K562 (cell line): ENCODE data around the gene IGFALS. TPM values are rescaled to one million over a fixed set of nuclear protein-coding genes. Genes with fewer than 3 reads are reported as not detected.

Experiments used
- FOXJ3 ChIP-seq: sonication (generic); formaldehyde crosslinking; IDR thresholded peaks from 2 replicates; pipeline ENCODE4 v1.4.0; 2020; ENCODE audit warnings: mild to moderate bottlenecking, missing genetic modification reagents
- GATAD2B ChIP-seq: fragments of 450-650 bp; IDR thresholded peaks from 2 replicates; pipeline ENCODE4 v1.6.1; 2017; ENCODE audit warnings: mild to moderate bottlenecking, borderline replicate concordance
- KLF1 ChIP-seq: fragments of 450-650 bp; IDR thresholded peaks from 2 replicates; pipeline ENCODE4 v1.6.1; 2016; ENCODE audit warnings: missing genetic modification characterization, missing compliant biosample characterization
- NEUROD1 ChIP-seq: fragments of 150-350 bp; IDR thresholded peaks from 2 replicates; pipeline ENCODE4 v1.6.1; 2014; ENCODE audit warnings: borderline replicate concordance, low read length, low read depth; ENCODE audit not compliant: partially characterized antibody
- SIN3A ChIP-seq, 2 experiments: fragments of 150-350 bp in 1 of 2; IDR thresholded peaks; 2 replicates each; pipeline ENCODE4 v1.6.1; 2011 to 2016; ENCODE audit warnings: borderline replicate concordance in 2 of 2, low read depth in 2 of 2, low read length in 2 of 2, mild to moderate bottlenecking in 2 of 2, moderate library complexity in 2 of 2; ENCODE audit not compliant: control insufficient read depth in 1 of 2
- SIN3B ChIP-seq: fragments of 450-650 bp; IDR thresholded peaks from 2 replicates; pipeline ENCODE4 v1.6.1; 2017; ENCODE audit warnings: low read depth, mild to moderate bottlenecking, moderate library complexity
- SIX5 ChIP-seq, 2 experiments: IDR thresholded peaks; 2 replicates each; pipeline ENCODE4 v1.6.1; 2011; ENCODE audit warnings: low read length in 2 of 2, borderline replicate concordance in 1 of 2, low read depth in 1 of 2, mild to moderate bottlenecking in 1 of 2, moderate library complexity in 1 of 2; ENCODE audit not compliant: insufficient read depth in 1 of 2
- SP1 ChIP-seq: sonication (generic); formaldehyde crosslinking; IDR thresholded peaks from 2 replicates; pipeline ENCODE4 v1.8.1; 2022; ENCODE audit warnings: mild to moderate bottlenecking, missing genetic modification reagents
- SREBF2 ChIP-seq: sonication (generic); formaldehyde crosslinking; IDR thresholded peaks from 2 replicates; pipeline ENCODE4 v1.4.0; 2020; ENCODE audit warnings: mild to moderate bottlenecking, missing genetic modification reagents
- STAT5B ChIP-seq: fragments of 250-450 bp; sonication (Bioruptor Pico); IDR thresholded peaks from 2 replicates; pipeline ENCODE4 v1.8.0; 2021; ENCODE audit warnings: mild to moderate bottlenecking, inconsistent platforms
- YY1 ChIP-seq, 3 experiments: IDR thresholded peaks; 2 replicates each; pipeline ENCODE4 v1.6.1; 2011; ENCODE audit warnings: low read length in 2 of 3, mild to moderate bottlenecking in 2 of 3, moderate library complexity in 2 of 3, borderline replicate concordance in 1 of 3, control low read depth in 1 of 3, low read depth in 1 of 3; ENCODE audit not compliant: insufficient read depth in 3 of 3, insufficient replicate concordance in 2 of 3, control insufficient read depth in 1 of 3, insufficient read length in 1 of 3; ENCODE audit errors: extremely low read depth in 1 of 3
- ZNF133 ChIP-seq: fragments of 250-450 bp; sonication (Bioruptor Pico); IDR thresholded peaks from 2 replicates; pipeline ENCODE4 v1.4.0; 2020; ENCODE audit warnings: mild to moderate bottlenecking
- ZNF224 ChIP-seq: sonication (generic); formaldehyde crosslinking; IDR thresholded peaks from 2 replicates; pipeline ENCODE4 v1.8.0; 2022; ENCODE audit warnings: mild to moderate bottlenecking, missing genetic modification reagents
- ZNF347 ChIP-seq: fragments of 450-650 bp; formaldehyde crosslinking; IDR thresholded peaks from 2 replicates; pipeline ENCODE4 v1.4.0; 2020; ENCODE audit warnings: low read depth, mild to moderate bottlenecking, moderate library complexity
- ZNF551 ChIP-seq: fragments of 250-450 bp; sonication (Bioruptor Pico); IDR thresholded peaks from 2 replicates; pipeline ENCODE4 v1.5.0; 2021; ENCODE audit warnings: mild to moderate bottlenecking, moderate library complexity
- ZZZ3 ChIP-seq: fragments of 450-650 bp; IDR thresholded peaks from 2 replicates; pipeline ENCODE4 v1.6.1; 2016; ENCODE audit warnings: antibody characterized with exemption, mild to moderate bottlenecking, moderate library complexity
- polyA plus RNA-seq, 8 experiments: library from polyadenylated mRNA; depleted of rRNA in 4 of 8; stranded (reverse) in 5 of 8; unstranded in 3 of 8; fragments of >200 nt; fragmentation: Nextera tagmentation in 2 of 8; fragmentation: Illumina TruSeq in 1 of 8; extraction: Ambion mirVana in 2 of 8; extraction: Trizol in 1 of 8; gene quantifications; 2 replicates each; pipeline versions ENCODE4 v1.2.1 to v1.2.3, GENCODE V29; 2011 to 2014; ENCODE audit warnings: inconsistent platforms in 1 of 8, missing spikeins in 1 of 8
- total RNA-seq, 7 experiments: library from RNA; depleted of rRNA in 6 of 7; stranded (reverse); fragments of >200 nt in 6 of 7; fragmentation: Illumina TruSeq in 2 of 7; extraction: Trizol in 2 of 7; gene quantifications; 2 replicates each; pipeline versions ENCODE4 v1.2.1 to v1.2.3, GENCODE V29; 2011 to 2021; ENCODE audit warnings: low replicate concordance in 1 of 7
- TF ChIP-seq, protein P1 (sequence below): fragments of 250-450 bp; sonication (Bioruptor Pico); IDR thresholded peaks from 2 replicates; pipeline ENCODE4 v1.8.0; 2021; ENCODE audit warnings: moderate library complexity, mild to moderate bottlenecking, inconsistent platforms
- TF ChIP-seq, protein P2 (sequence below): sonication (generic); formaldehyde crosslinking; IDR thresholded peaks from 2 replicates; pipeline ENCODE4 v1.8.0; 2022; ENCODE audit warnings: mild to moderate bottlenecking, missing genetic modification reagents
- TF ChIP-seq, protein P3 (sequence below): fragments of 450-650 bp; IDR thresholded peaks from 2 replicates; pipeline ENCODE4 v1.6.1; 2016; ENCODE audit warnings: low read depth, mild to moderate bottlenecking, moderate library complexity
- TF ChIP-seq, protein P4 (sequence below): fragments of 450-650 bp; IDR thresholded peaks from 2 replicates; pipeline ENCODE4 v1.6.1; 2016; ENCODE audit warnings: antibody characterized with exemption

IGFALS gene
- total and polyA plus RNA-seq, 9 of the 15 experiments (the other 6 are each of a cell fraction or from before 2014, with no cell fraction given), result not detected

DNA sequence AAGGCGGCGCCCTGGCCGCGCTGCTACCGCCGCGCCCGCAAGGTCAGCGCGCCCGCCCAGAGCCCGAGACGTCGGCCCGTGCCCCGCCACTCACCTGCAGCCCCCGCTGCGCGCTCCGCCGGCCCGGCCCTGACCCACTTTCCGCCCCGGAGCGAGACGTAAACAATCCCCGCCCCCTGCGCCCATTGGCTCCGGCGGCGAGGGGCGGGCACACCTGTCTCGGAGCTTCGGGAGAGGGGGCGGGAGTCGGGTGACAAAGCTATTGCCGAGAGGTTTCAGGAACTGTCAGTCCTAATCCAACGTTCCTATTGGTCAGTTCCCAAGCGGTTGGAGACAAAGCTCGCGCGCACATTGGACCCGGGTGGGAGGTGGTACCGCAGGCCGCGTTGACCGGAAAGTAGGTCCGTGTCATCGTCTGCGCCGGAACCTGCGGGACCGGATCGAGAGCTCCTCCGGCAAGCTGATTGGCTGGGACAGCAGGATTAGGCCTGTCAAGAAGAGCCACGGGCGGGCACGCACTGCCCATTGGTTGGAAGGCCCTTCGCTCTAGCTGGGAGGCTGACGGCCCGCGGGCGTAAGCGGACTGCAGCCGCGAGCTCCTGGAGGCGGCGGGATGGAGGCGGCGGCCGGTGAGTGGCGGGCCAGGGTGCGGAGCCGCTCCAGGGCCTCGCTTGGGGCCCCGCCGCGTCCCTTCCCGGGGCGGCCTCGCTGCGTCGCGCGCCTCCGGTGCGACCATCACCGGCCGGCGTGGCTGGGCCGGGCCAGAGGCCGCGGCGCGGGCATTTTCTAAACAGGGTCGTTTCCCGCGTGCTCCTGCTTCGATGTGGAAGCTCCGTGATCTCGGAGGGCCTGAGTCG lies 10.9 kb downstream of the IGFALS start, which contains the start of the genes NUBP2 and SPSB3 (continued):
- TF ChIP-seq, protein P1, sequence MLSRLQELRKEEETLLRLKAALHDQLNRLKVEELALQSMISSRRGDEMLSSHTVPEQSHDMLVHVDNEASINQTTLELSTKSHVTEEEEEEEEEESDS, result no peak
- peak; percentile 98 for TF ChIP-seq NEUROD1
- no peak for TF ChIP-seq ZNF551 (CRISPR knock-in tag)
- no peak for TF ChIP-seq ZNF133
- TF ChIP-seq SIN3A (IDR thresholded peaks at IDR 0.05; ENCODE audit: borderline replicate concordance in 2 of 2, control insufficient read depth in 1 of 2, low read depth in 2 of 2, low read length in 2 of 2), result peak; percentile 59 to 62; a peak in 2 of 4 replicates
- TF ChIP-seq GATAD2B, result peak; percentile 70; the same call in 1 of the 2 replicates
- peak; percentile 96 for TF ChIP-seq SP1 (CRISPR knock-in tag)
- peak in 2 of 3 experiments; percentile 6 to 80 for TF ChIP-seq YY1 (IDR thresholded peaks at IDR 0.05; ENCODE audit: borderline replicate concordance in 1 of 3, control insufficient read depth in 1 of 3, extremely low read depth in 1 of 3, insufficient read depth in 3 of 3, insufficient read length in 1 of 3, insufficient replicate concordance in 2 of 3, low read depth in 1 of 3, low read length in 2 of 3)
- TF ChIP-seq ZNF224, result no peak
- TF ChIP-seq KLF1, result peak; percentile 60; the same call in 1 of the 2 replicates
- no peak for TF ChIP-seq ZNF347
- TF ChIP-seq SIN3B, result peak; percentile 93
- TF ChIP-seq FOXJ3 (CRISPR knock-in tag), result no peak
- no peak for TF ChIP-seq STAT5B (CRISPR knock-in tag)
- TF ChIP-seq SREBF2, result no peak
- no peak; a peak in 1 of 4 replicates for TF ChIP-seq SIX5 (IDR thresholded peaks at IDR 0.05; ENCODE audit: borderline replicate concordance in 1 of 2, insufficient read depth in 1 of 2, low read depth in 1 of 2, low read length in 2 of 2)
- TF ChIP-seq, protein P2, sequence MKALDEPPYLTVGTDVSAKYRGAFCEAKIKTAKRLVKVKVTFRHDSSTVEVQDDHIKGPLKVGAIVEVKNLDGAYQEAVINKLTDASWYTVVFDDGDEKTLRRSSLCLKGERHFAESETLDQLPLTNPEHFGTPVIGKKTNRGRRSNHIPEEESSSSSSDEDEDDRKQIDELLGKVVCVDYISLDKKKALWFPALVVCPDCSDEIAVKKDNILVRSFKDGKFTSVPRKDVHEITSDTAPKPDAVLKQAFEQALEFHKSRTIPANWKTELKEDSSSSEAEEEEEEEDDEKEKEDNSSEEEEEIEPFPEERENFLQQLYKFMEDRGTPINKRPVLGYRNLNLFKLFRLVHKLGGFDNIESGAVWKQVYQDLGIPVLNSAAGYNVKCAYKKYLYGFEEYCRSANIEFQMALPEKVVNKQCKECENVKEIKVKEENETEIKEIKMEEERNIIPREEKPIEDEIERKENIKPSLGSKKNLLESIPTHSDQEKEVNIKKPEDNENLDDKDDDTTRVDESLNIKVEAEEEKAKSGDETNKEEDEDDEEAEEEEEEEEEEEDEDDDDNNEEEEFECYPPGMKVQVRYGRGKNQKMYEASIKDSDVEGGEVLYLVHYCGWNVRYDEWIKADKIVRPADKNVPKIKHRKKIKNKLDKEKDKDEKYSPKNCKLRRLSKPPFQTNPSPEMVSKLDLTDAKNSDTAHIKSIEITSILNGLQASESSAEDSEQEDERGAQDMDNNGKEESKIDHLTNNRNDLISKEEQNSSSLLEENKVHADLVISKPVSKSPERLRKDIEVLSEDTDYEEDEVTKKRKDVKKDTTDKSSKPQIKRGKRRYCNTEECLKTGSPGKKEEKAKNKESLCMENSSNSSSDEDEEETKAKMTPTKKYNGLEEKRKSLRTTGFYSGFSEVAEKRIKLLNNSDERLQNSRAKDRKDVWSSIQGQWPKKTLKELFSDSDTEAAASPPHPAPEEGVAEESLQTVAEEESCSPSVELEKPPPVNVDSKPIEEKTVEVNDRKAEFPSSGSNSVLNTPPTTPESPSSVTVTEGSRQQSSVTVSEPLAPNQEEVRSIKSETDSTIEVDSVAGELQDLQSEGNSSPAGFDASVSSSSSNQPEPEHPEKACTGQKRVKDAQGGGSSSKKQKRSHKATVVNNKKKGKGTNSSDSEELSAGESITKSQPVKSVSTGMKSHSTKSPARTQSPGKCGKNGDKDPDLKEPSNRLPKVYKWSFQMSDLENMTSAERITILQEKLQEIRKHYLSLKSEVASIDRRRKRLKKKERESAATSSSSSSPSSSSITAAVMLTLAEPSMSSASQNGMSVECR (CRISPR knock-in tag), result 0 out of 2 replicates have a peak, but pooled peaks have one; percentile 62
- TF ChIP-seq, protein P3, sequence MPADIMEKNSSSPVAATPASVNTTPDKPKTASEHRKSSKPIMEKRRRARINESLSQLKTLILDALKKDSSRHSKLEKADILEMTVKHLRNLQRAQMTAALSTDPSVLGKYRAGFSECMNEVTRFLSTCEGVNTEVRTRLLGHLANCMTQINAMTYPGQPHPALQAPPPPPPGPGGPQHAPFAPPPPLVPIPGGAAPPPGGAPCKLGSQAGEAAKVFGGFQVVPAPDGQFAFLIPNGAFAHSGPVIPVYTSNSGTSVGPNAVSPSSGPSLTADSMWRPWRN, result no peak
- TF ChIP-seq, protein P4, sequence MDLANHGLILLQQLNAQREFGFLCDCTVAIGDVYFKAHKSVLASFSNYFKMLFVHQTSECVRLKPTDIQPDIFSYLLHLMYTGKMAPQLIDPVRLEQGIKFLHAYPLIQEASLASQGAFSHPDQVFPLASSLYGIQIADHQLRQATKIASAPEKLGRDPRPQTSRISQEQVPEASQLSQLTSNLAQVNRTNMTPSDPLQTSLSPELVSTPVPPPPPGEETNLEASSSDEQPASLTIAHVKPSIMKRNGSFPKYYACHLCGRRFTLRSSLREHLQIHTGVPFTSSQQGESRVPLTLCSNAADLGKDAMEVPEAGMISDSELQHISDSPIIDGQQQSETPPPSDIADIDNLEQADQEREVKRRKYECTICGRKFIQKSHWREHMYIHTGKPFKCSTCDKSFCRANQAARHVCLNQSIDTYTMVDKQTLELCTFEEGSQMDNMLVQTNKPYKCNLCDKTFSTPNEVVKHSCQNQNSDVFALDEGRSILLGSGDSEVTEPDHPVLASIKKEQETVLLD, result no peak
- no peak for TF ChIP-seq ZZZ3
